ENCODE results near the gene LARGE1.

The LARGE1 gene

DNA sequence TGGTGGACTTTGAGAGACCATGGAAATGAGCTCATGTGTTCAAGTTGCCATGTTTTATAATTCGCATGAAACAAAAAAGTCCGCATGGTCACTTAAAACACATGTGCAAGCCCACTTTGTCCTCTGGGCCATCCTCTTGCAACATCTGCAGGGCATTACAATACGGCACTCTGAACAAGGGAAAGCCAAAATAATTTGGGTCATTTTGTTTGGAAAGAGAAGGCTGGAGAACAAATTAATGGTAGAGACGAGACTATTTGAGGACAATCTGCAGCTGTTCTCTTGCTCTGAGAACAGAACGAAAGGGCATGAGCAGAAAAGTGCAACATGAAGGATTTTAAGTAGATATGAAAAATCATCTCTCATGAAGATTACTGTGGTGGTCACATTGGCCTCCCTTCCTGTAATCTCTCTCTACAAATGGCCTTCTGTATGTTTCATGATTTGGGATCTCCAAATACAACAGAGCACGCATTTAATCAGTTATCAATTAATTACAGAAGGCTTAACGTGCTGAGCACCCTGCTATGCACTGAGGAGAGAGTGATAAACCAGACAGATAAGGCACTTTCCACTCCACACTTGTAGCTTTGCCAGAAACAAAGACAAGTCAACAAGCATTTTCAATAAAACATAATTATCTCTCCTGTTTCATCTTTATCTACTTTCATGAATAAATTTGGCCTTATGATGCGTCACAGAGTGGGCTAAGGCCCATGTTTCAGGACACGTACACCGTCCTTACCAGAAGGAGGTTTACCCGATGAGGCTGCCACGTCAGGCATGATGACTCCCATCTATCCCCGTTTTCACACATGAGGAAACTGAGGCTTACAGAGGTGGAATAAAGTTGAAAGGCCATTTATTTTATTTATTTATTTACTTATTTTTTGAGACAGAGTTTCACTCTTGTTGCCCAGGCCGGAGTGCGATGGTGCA is 384.1 kb downstream of the LARGE1 start:
- H3K4me1 Mint-ChIP-seq (ENCODE audit: low read depth) = no peaks in the 10 kb centered on the region
- no peak overlapping the region for H3K4me3 Mint-ChIP-seq
- intact Hi-C loops (cut with micrococcal nuclease) = no loop called here
- H3K36me3 Mint-ChIP-seq (ENCODE audit: low read depth) = no peaks in the 10 kb centered on the region
- H3K27me3 Mint-ChIP-seq = no peaks in the 10 kb centered on the region
- H3K27ac Mint-ChIP-seq = no peak overlapping the region
- H3K9me3 Mint-ChIP-seq = no peaks in the 10 kb centered on the region

DNA sequence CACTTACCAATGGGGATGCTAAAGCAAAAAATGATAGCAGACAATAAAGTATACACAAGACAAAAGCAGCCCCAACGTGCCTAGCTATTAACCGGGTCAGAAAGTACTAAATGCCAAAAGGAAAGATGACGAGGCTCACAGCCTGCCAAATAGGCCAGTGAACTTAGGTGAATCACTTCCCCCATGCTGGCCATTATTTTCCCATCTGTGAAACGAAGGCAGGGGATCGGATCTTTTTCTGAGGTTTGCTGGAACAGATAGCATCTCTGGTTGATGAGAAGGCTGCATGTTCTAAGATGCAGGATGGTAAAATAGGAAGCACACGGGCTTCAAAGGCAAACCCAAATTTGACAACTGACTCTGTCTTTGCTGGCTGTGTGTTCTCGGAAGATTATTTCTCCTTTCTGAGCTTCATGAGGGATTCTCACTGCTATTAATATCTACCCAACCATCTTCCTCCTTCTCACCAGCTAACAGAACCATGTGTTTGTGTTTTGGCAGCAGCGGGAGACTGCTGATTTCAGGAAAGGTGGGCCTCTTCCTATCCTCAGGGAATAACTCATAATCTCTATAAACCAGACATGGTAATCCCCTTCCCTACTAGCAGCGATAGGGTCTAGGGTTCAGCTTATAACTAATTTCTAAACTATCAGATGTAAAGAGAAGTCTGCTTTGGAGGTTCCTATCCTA is 390.7 kb downstream of the LARGE1 start:
- no peaks in the 10 kb centered on the region for H3K27me3 Mint-ChIP-seq
- intact Hi-C loops (cut with micrococcal nuclease) = no loop called here
- no peaks in the 10 kb centered on the region for H3K9me3 Mint-ChIP-seq
- H3K36me3 Mint-ChIP-seq (ENCODE audit: low read depth) = no peaks in the 10 kb centered on the region
- H3K4me1 Mint-ChIP-seq (ENCODE audit: low read depth) = no peaks in the 10 kb centered on the region
- no peak overlapping the region for H3K27ac Mint-ChIP-seq
- H3K4me3 Mint-ChIP-seq = no peak overlapping the region

GRCh38 chr22:33528183-33528582 is 392.1 kb downstream of the LARGE1 start:
- Mint-ChIP-seq H3K27me3 (no peaks in the 10 kb centered on the region), H3K4me1 (ENCODE audit: low read depth) (no peaks in the 10 kb centered on the region), H3K36me3 (ENCODE audit: low read depth) (no peaks in the 10 kb centered on the region), H3K9me3 (no peaks in the 10 kb centered on the region), H3K27ac (no peak overlapping the region), H3K4me3 (no peak overlapping the region)
- intact Hi-C loops (cut with micrococcal nuclease) = no loop called here

- Mint-ChIP-seq H3K27ac (no peak overlapping the region), H3K4me3 (no peak overlapping the region), H3K36me3 (ENCODE audit: low read depth) (no peaks in the 10 kb centered on the region), H3K27me3 (no peaks in the 10 kb centered on the region), H3K9me3 (no peaks in the 10 kb centered on the region), H3K4me1 (ENCODE audit: low read depth) (no peaks in the 10 kb centered on the region)
- intact Hi-C loops (cut with micrococcal nuclease) = no loop called here
Measured at GRCh38 chr22:33526434-33527107, 393.7 kb downstream of the LARGE1 start.

- Mint-ChIP-seq H3K9me3 (no peaks in the 10 kb centered on the region), H3K4me3 (no peak overlapping the region), H3K27me3 (no peaks in the 10 kb centered on the region), H3K27ac (no peak overlapping the region), H3K36me3 (ENCODE audit: low read depth) (no peaks in the 10 kb centered on the region), H3K4me1 (ENCODE audit: low read depth) (no peaks in the 10 kb centered on the region)
- intact Hi-C loops (cut with micrococcal nuclease) = no loop called here
Measured at GRCh38 chr22:33524511-33525260, 395.6 kb downstream of the LARGE1 start.

DNA sequence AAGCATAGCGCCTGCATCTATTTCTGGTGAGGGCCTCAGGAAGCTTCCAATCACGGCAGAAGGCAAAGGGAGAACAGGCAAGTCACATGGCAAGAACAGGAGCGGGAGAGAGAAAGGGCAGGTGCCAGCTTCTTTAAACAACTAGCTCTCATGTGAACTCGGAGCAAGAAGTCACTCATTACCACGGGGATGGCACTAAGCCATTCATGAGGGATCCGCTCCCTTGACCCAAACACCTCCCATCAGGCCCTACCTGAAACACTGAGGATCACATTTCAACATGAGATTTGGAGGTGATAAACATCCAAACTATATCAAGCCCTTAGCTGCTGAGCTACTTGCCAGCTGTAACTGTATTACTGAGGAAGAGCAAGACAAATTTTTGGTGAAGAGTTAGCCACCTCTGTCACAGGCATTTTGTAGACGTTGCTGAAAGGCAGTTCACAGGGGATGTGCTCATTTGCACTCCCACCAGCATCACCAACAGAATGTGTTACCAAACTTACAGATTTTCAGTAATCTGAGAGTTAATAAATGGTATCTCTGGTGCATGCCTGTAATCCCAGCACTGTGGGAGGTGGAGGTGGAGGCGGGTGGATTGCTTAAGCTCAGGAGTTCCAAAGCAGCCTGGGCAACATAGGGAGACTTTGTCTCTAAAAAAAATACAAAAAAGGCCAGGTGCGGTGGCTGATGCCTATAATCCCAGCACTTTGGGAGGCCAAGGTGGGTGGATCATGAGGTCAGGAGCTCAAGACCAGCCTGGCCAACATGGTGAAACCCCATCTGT is 398.2 kb downstream of the LARGE1 start:
- Mint-ChIP-seq H3K36me3 (ENCODE audit: low read depth) (no peaks in the 10 kb centered on the region), H3K27ac (no peak overlapping the region), H3K4me3 (no peak overlapping the region), H3K27me3 (no peaks in the 10 kb centered on the region), H3K9me3 (no peaks in the 10 kb centered on the region), H3K4me1 (ENCODE audit: low read depth) (no peaks in the 10 kb centered on the region)
- intact Hi-C loops (cut with micrococcal nuclease) = no loop called here

DNA sequence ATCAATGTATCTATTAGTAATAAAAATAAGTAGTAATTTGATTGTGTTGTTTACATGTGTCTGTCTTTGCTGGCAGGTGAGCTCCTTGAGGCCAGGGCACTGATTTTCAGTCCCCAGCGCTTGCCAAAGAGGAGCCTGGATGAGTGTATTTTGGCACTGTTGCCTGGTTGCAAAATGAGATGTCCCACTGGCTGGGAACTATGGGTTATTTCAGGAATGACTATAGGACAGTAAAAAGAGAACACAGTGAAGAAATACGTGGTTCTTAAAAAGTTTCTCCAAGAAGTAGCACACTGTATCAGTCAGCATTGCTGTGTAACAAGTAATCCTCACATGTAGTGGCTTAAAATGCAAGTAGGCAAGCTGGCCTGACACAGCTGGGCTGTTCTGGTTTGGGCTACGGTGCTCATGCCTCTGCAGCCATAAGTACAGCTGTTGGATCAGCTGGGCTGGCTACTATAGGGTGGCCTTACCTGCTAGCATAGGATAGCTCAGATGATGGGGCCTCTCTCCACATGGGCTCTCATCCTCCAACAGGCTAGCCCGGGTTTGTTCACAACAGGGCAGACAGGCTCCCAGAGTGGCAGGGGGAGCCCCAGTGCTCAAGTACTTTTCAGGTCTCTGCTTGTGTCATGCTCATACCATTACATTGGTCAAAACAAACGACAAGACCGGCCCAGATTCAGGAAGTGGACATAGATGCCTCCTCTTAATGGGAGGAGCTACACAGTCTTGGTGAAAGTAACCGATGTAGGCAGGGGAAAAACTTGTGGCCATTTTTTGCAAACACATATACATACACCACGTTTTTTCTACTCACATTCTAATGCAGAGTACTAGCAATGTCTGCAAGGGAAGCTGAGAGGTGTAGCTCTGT is 399.1 kb downstream of the LARGE1 start:
- Mint-ChIP-seq H3K27me3 (no peaks in the 10 kb centered on the region), H3K36me3 (ENCODE audit: low read depth) (no peaks in the 10 kb centered on the region), H3K27ac (no peak overlapping the region), H3K4me1 (ENCODE audit: low read depth) (no peaks in the 10 kb centered on the region), H3K9me3 (no peaks in the 10 kb centered on the region), H3K4me3 (no peak overlapping the region)
- intact Hi-C loops (cut with micrococcal nuclease) = no loop called here

DNA sequence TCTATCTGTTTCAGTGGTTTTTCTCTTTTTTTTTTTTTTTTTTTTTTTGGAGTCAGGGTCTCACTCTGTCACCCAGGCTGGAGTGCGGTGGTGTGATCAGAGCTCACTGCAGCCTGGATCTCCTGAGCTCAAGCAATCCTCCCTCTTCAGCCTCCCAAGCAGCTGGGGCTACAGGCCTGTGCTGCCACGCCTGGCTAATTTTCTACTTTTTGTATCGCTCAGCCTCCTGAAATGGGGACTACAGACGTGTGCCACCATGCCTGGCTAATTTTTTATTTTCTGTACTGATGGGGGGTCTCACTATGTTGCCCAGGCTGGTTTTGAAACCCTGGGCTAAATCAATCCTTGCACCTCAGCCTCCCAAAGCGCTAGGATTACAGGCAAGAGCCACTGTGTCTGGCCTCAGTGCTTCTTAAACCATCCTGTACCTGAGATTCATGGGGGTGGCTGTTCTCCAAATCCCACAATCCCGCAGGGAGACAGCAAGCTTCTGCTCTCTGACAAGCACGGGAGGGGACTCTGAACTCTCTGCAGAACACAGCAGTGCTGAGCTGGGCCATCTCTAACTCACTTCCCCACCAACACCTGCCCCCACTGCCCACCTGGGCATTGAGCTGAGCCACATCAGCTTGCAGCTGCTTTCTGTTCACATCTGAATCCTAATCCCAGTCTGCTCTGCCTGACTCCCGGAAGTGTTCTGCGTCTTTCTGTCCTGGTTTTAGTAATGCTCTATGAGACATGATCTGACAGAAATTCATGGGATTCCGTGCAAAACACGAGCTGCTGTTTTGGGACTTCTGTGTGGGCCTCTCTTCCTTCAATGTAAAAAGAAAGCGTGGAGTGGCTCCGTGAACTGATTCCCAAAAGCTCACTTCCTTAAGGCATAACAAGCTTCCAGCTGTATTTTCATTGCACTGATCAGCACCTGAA is 400.0 kb downstream of the LARGE1 start:
- no peaks in the 10 kb centered on the region for H3K36me3 Mint-ChIP-seq (ENCODE audit: low read depth)
- no peak overlapping the region for H3K4me3 Mint-ChIP-seq
- no peaks in the 10 kb centered on the region for H3K4me1 Mint-ChIP-seq (ENCODE audit: low read depth)
- no peaks in the 10 kb centered on the region for H3K9me3 Mint-ChIP-seq
- no peak overlapping the region for H3K27ac Mint-ChIP-seq
- H3K27me3 Mint-ChIP-seq = no peaks in the 10 kb centered on the region
- intact Hi-C loops (cut with micrococcal nuclease) = loop anchor here (10.0 kb wide), 1 partner anchor 1505 kb away; no protein-coding TSS in a partner anchor

- H3K27ac Mint-ChIP-seq = no peak overlapping the region
Measured at GRCh38 chr22:33519071-33519973, 401.0 kb downstream of the LARGE1 start.

DNA sequence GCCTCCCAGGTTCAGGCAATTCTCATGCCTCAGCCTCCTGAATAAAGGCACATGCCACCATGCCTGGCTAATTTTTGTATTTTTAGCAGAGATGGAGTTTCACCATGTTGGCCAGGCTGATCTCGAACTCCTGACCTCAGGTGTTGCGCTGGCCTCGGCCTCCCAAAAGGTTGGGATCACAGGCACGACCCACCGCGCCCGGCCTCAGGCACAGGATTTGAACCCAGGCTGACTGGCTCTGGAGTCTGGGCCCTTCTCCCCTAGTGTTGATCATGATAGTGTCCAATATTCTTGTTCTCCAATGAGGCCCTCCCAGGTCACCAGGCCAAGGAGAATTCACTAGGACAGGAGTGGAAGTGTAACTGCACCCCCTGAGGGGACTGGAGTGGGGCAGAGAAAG is 401.9 kb downstream of the LARGE1 start:
- Mint-ChIP-seq H3K9me3 (no peaks in the 10 kb centered on the region), H3K27ac (no peak overlapping the region), H3K4me1 (ENCODE audit: low read depth) (no peaks in the 10 kb centered on the region), H3K4me3 (no peak overlapping the region), H3K27me3 (no peaks in the 10 kb centered on the region), H3K36me3 (ENCODE audit: low read depth) (no peaks in the 10 kb centered on the region)
- intact Hi-C loops (cut with micrococcal nuclease) = loop anchor here (10.0 kb wide), 1 partner anchor 1506 kb away; no protein-coding TSS in a partner anchor

More at GRCh38 chr22:33519071-33519973, 401.0 kb downstream of the LARGE1 start:
- no peaks in the 10 kb centered on the region for H3K9me3 Mint-ChIP-seq
- H3K4me1 Mint-ChIP-seq (ENCODE audit: low read depth) = no peaks in the 10 kb centered on the region
- intact Hi-C loops (cut with micrococcal nuclease) = loop anchor here (10.0 kb wide), 1 partner anchor 1505 kb away; no protein-coding TSS in a partner anchor
- no peak overlapping the region for H3K4me3 Mint-ChIP-seq
- H3K27me3 Mint-ChIP-seq = no peaks in the 10 kb centered on the region
- no peaks in the 10 kb centered on the region for H3K36me3 Mint-ChIP-seq (ENCODE audit: low read depth)

GRCh38 chr22:33515795-33516194 is 404.5 kb downstream of the LARGE1 start:
- Mint-ChIP-seq H3K4me1 (ENCODE audit: low read depth) (no peaks in the 10 kb centered on the region), H3K36me3 (ENCODE audit: low read depth) (no peaks in the 10 kb centered on the region), H3K27ac (no peak overlapping the region), H3K4me3 (no peak overlapping the region), H3K27me3 (no peaks in the 10 kb centered on the region), H3K9me3 (no peaks in the 10 kb centered on the region)
- intact Hi-C loops (cut with micrococcal nuclease) = loop anchor here (10.0 kb wide), 1 partner anchor 1509 kb away; no protein-coding TSS in a partner anchor

Measured in dendritic cell treated with granulocyte-macrophage colony-stimulating factor and Interleukin-4, amounts not matched to agents 40 ng/mL and 50 ng/mL, for 4 days (primary cell).